Activated T-helper 2 cell treated with anti-CD3 and anti-CD28 coated beads, Interferon-gamma antibody, Interleukin-2, Interleukin-4, amounts not matched to agents 10 μg/mL and 5 μg/mL and 100 μg/mL, durations not matched to agents 14 hours and 24 hours and 36 hours (primary cell): ENCODE results near the gene HSPA12B. TPM values are rescaled to one million over a fixed set of nuclear protein-coding genes. Genes with fewer than 3 reads are reported as not detected.

Experiments used
- DNase-seq: peaks from one replicate; pipeline ENCODE4 v3.0.0; 2021; ENCODE audit warnings: low spot score
- H3K27ac Mint-ChIP-seq: one replicate; pipeline ENCODE4 v1.8.0; 2021; ENCODE audit warnings: mixed read lengths
- H3K27me3 Mint-ChIP-seq: one replicate; pipeline ENCODE4 v1.8.0; 2021; ENCODE audit warnings: low read depth, mixed read lengths
- H3K36me3 Mint-ChIP-seq: one replicate; pipeline ENCODE4 v1.8.0; 2021; ENCODE audit warnings: low read depth, mixed read lengths
- H3K4me1 Mint-ChIP-seq: one replicate; pipeline ENCODE4 v1.8.0; 2021; ENCODE audit warnings: low read depth, mixed read lengths
- H3K4me3 Mint-ChIP-seq: one replicate; pipeline ENCODE4 v1.8.0; 2021; ENCODE audit warnings: low read depth, mild to moderate bottlenecking, moderate library complexity, mixed read lengths
- H3K9me3 Mint-ChIP-seq: one replicate; pipeline ENCODE4 v1.8.0; 2021; ENCODE audit warnings: mixed read lengths
- intact Hi-C: fragments of 100-400 bp; cut with micrococcal nuclease; formaldehyde crosslinking; loops from one replicate; pipeline ENCODE4 v1.15.1; 2023
- total RNA-seq: library from RNA; stranded (reverse); gene quantifications from 2 replicates; pipeline ENCODE4 v1.2.3, GENCODE V29; 2022

HSPA12B gene
- total RNA-seq, 1 donor from 2014 or later, result 0.05 TPM

DNA sequence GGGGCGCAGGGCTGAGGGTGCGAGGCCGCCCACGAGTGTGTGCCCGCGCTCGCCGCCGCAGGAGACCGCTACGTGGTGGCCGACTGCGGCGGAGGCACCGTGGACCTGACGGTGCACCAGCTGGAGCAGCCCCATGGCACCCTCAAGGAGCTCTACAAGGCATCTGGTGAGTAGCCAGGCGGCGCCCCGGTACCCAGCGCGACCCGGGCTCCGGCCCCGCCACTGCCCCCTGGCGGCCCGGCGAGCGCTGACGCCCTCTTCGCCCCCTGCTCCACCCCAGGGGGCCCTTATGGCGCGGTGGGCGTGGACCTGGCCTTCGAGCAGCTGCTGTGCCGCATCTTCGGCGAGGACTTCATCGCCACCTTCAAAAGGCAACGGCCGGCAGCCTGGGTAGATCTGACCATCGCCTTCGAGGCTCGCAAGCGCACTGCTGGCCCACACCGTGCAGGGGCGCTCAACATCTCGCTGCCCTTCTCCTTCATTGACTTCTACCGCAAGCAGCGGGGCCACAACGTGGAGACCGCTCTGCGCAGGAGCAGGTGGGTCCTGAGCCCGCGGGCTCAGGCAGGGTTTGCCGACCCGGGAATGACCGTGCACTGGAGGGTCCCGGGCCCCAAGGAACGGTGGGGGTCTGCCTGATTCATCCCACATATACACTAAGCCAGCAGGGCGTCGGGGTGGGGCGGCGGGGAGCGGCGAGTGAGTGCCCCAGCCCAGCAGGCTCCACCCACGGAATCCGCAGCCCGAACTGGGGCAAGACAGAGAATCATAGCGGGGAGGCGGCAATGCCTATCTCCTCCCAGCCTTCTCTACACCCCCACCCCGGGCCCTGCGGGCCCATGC, 17.4 kb downstream of the HSPA12B start:
- H3K36me3 Mint-ChIP-seq, result peaks cover 3% of the 10 kb centered on the region
- H3K27ac Mint-ChIP-seq, result no peak overlapping the region
- DNase-seq, result no peak
- H3K9me3 Mint-ChIP-seq, result no peaks in the 10 kb centered on the region
- intact Hi-C loops, result no loop called here
- no peak overlapping the region for H3K4me3 Mint-ChIP-seq
- peaks cover 7% of the 10 kb centered on the region for H3K4me1 Mint-ChIP-seq
- H3K27me3 Mint-ChIP-seq, result peaks cover under 1% of the 10 kb centered on the region

DNA sequence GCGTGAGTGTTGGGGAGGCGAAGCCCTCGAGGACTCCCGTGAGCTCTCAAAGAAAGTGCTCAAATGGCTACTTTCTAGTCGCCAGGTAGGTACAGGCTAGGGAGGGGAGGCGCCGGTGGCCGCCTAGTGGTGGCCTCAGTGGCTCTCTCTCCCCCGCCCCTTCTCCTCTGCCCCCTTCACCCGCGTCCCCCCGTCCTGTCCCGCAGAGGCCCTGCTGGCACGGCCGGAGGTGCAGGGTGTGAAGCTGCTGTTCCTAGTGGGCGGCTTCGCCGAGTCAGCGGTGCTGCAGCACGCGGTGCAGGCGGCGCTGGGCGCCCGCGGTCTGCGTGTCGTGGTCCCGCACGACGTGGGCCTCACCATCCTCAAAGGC, 18.8 kb downstream of the HSPA12B start:
- peaks cover 3% of the 10 kb centered on the region for H3K36me3 Mint-ChIP-seq
- no peak overlapping the region for H3K4me3 Mint-ChIP-seq
- intact Hi-C loops, result no loop called here

GRCh38 chr20:3751675-3752385, 19.3 kb downstream of the HSPA12B start:
- H3K27me3 Mint-ChIP-seq, result no peaks in the 10 kb centered on the region
- DNase-seq, result peak; percentile 33
- peaks cover 6% of the 10 kb centered on the region for H3K4me1 Mint-ChIP-seq
- H3K9me3 Mint-ChIP-seq, result no peaks in the 10 kb centered on the region
- intact Hi-C loops, result loop anchor here (2.0 kb wide), 1 partner anchor 15 kb away; the partner anchor contains the start of gene ADISSP
- peak overlapping the region; percentile 51 for H3K4me3 Mint-ChIP-seq
- peak overlapping the region; percentile 33 for H3K27ac Mint-ChIP-seq
- H3K36me3 Mint-ChIP-seq, result peaks cover 6% of the 10 kb centered on the region

More for the DNA sequence above, 18.8 kb downstream of the HSPA12B start:
- H3K27ac Mint-ChIP-seq, result no peak overlapping the region
- H3K4me1 Mint-ChIP-seq, result peaks cover 6% of the 10 kb centered on the region
- no peaks in the 10 kb centered on the region for H3K9me3 Mint-ChIP-seq
- no peaks in the 10 kb centered on the region for H3K27me3 Mint-ChIP-seq
- no peak for DNase-seq

GRCh38 chr20:3752386-3752759, 19.9 kb downstream of the HSPA12B start:
- Mint-ChIP-seq H3K4me1 (peaks cover 6% of the 10 kb centered on the region), H3K27ac (peak overlapping the region; percentile 33)

DNA sequence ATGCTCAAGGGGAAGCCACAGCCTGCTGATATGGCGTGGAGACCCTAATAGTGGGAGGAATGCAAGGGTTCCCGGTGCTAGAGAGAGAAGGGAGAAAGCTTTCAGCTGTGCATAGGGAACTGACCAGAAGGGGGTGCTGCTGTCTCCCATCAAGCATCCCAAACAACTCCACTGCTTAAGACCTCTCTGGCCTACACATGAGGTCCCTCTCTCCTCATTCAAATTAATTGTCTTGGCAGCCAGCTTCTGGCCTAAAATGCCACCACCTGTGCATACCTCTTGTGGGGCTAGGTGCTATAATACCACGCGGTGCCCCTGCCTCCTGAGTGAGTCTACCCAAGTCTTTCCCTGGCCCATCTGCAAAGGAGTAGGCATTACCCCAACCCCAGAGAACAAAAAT, 20.6 kb downstream of the HSPA12B start:
- no peaks in the 10 kb centered on the region for H3K9me3 Mint-ChIP-seq
- H3K27ac Mint-ChIP-seq, result no peak overlapping the region

More at GRCh38 chr20:3752386-3752759, 19.9 kb downstream of the HSPA12B start:
- no peaks in the 10 kb centered on the region for H3K9me3 Mint-ChIP-seq
- H3K36me3 Mint-ChIP-seq, result peaks cover 8% of the 10 kb centered on the region
- intact Hi-C loops, result loop anchor here (2.0 kb wide), 1 partner anchor 14 kb away; the partner anchor contains the start of gene ADISSP
- H3K4me3 Mint-ChIP-seq, result peak overlapping the region; percentile 51
- no peak for DNase-seq
- H3K27me3 Mint-ChIP-seq, result no peaks in the 10 kb centered on the region

DNA sequence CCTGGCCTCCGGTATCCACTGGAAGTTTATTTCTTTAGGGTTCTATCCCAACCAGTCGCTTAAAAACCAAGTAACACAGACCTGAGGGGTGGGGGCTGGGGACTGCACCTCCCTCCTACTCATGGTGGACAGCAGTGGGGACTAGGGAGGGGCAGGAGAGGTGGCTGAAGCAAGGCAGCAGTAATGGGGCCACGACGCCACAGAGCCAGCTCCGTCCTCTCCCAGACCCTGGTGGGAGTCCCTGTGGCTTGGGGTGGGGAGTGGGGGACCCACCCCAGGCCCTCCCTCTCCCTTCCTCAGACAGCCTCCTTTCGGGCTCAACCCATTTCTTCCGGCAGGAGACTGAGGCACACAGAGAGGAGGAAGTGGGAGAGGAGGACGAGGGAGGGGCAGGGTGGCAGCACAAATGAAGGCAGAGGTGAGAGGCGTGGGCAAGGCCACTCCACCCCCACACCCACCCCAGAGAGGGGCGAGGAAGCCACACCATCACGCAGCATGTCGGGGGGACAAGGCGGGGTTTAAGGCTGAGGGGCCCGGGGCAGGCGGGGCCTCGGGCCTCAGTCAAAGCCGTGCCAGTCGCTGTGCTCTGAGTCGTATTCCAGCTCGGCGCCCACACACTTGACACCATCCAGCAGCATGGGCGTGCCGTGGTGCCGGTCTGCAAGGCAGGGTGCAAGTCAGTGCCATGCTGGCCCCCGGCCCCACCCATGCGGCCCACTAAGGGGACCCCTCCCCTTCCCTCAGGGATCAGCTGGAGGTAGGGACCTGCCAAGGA, 21.2 kb downstream of the HSPA12B start:
- intact Hi-C loops, result loop anchor here (1.0 to 2.0 kb wide), 2 partner anchors 13 to 102 kb away; partner anchors contain the start of gene ADISSP
- no peak overlapping the region for H3K4me3 Mint-ChIP-seq
- DNase-seq, result no peak
- H3K36me3 Mint-ChIP-seq, result peaks cover 11% of the 10 kb centered on the region
- H3K27ac Mint-ChIP-seq, result no peak overlapping the region
- no peaks in the 10 kb centered on the region for H3K9me3 Mint-ChIP-seq
- peaks cover 6% of the 10 kb centered on the region for H3K4me1 Mint-ChIP-seq
- H3K27me3 Mint-ChIP-seq, result no peaks in the 10 kb centered on the region

More for the DNA sequence above, 20.6 kb downstream of the HSPA12B start:
- peak; percentile 51 for DNase-seq
- intact Hi-C loops, result loop anchor here (1.0 to 2.0 kb wide), 2 partner anchors 14 to 102 kb away; partner anchors contain the start of gene ADISSP
- no peaks in the 10 kb centered on the region for H3K27me3 Mint-ChIP-seq
- no peak overlapping the region for H3K4me3 Mint-ChIP-seq
- H3K36me3 Mint-ChIP-seq, result peaks cover 10% of the 10 kb centered on the region
- H3K4me1 Mint-ChIP-seq, result peaks cover 6% of the 10 kb centered on the region

DNA sequence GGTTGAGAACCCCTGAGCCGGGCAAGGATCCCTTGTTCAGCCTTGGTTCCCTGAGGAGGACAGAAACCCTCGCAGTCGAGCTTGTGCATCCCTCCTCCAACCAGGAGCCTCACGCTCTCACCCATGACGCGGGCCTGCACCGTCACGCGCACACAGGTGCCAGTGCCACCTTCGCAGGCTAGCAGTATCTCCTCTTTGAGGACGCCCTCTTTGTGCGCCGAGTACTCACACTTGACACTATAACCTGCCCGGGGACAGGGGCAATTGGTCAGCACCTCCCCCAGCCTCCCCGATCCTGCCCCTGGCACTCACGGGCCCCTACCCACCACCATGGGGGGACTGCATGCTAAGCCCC, 21.8 kb downstream of the HSPA12B start:
- H3K36me3 Mint-ChIP-seq, result peaks cover 11% of the 10 kb centered on the region
- H3K4me3 Mint-ChIP-seq, result no peak overlapping the region
- H3K27me3 Mint-ChIP-seq, result no peaks in the 10 kb centered on the region
- intact Hi-C loops, result no loop called here
- H3K9me3 Mint-ChIP-seq, result no peaks in the 10 kb centered on the region
- no peak for DNase-seq
- peaks cover 6% of the 10 kb centered on the region for H3K4me1 Mint-ChIP-seq
- H3K27ac Mint-ChIP-seq, result no peak overlapping the region

- H3K27ac Mint-ChIP-seq, result no peak overlapping the region
- no peak for DNase-seq
- intact Hi-C loops, result no loop called here
- H3K27me3 Mint-ChIP-seq, result no peaks in the 10 kb centered on the region
- peaks cover 6% of the 10 kb centered on the region for H3K4me1 Mint-ChIP-seq
- no peak overlapping the region for H3K4me3 Mint-ChIP-seq
- peaks cover 11% of the 10 kb centered on the region for H3K36me3 Mint-ChIP-seq
- no peaks in the 10 kb centered on the region for H3K9me3 Mint-ChIP-seq
Observed at GRCh38 chr20:3755269-3755668, 22.8 kb downstream of the HSPA12B start.

GRCh38 chr20:3755814-3756480, 23.5 kb downstream of the HSPA12B start:
- no peak for DNase-seq
- Mint-ChIP-seq H3K27me3 (no peaks in the 10 kb centered on the region), H3K27ac (no peak overlapping the region), H3K4me3 (no peak overlapping the region), H3K4me1 (peaks cover 6% of the 10 kb centered on the region), H3K36me3 (peaks cover 11% of the 10 kb centered on the region), H3K9me3 (no peaks in the 10 kb centered on the region)
- intact Hi-C loops, result no loop called here

DNA sequence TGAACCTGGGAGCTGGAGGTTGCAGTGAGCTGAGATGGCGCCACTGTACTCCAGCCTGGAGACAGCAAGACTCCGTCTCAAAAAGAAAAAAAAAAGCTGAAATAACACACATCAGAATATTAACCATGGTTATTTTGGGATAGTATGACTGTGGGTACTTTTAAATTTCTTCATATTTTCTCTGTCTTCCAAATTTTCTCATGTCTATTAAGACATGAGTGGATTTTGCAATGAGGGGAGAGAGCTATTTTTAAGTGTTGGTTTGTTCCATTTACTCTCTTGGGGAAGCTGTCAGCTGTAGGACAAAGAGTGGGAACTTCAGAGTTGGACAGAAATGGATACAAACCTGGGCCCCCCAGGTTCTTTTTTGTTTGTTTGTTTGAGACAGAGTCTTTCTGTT, 24.8 kb downstream of the HSPA12B start:
- DNase-seq, result no peak
- Mint-ChIP-seq H3K9me3 (no peaks in the 10 kb centered on the region), H3K36me3 (peaks cover 11% of the 10 kb centered on the region), H3K4me1 (peaks cover 5% of the 10 kb centered on the region), H3K27me3 (no peaks in the 10 kb centered on the region), H3K4me3 (no peak overlapping the region), H3K27ac (no peak overlapping the region)
- intact Hi-C loops, result no loop called here

DNA sequence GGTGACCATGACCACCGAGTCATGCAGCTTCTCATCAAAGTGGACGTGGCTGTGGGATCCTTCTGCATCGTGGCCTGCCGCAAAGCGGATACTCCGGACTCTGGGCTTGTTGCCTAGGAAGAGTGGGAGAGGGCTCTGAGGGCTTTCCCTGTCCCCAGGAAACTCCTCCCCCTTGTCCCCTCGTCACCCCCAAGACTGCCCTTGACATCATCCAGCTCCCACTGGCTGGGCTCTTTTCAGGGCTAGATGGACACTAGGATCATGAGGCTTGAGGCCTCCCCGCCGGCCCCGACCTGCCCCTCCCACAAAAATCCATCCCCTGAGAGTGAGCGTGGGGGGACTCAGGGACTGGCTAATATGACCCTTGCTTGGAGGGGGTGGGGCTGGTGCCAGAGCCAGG, 26.1 kb downstream of the HSPA12B start:
- no peak for DNase-seq
- Mint-ChIP-seq H3K27me3 (no peaks in the 10 kb centered on the region), H3K36me3 (peaks cover 11% of the 10 kb centered on the region), H3K27ac (no peak overlapping the region), H3K4me3 (no peak overlapping the region), H3K9me3 (no peaks in the 10 kb centered on the region), H3K4me1 (no peaks in the 10 kb centered on the region)
- intact Hi-C loops, result no loop called here

DNA sequence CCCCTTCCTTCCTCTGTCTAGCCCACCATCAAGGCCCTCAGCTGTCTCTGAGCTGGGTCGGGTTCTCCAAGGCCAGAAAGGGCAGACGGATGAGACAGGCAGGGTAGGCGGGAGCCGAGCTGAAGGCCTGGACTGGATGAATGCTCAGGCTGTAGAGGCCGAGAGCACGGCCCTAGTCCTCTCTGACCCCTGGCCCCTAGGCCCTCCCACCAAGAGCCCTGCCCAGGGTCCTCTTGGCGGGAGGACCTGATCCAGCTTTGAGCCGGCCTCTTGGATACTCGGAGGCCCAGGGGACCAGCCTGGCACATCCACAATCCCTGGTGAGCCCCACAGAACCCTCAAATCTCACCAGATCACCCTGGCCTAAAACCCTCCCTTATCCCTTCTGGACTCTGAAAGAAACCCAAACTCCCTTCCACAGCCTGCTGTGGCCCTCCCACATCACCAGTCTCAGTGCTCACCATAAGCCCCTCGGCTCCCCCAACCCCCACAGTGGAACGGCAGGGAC, 26.9 kb downstream of the HSPA12B start:
- no peak overlapping the region for H3K4me3 Mint-ChIP-seq
- peaks cover 11% of the 10 kb centered on the region for H3K36me3 Mint-ChIP-seq
- intact Hi-C loops, result no loop called here
- H3K27ac Mint-ChIP-seq, result no peak overlapping the region
- no peaks in the 10 kb centered on the region for H3K4me1 Mint-ChIP-seq
- no peaks in the 10 kb centered on the region for H3K9me3 Mint-ChIP-seq
- no peak for DNase-seq
- H3K27me3 Mint-ChIP-seq, result no peaks in the 10 kb centered on the region
